Measurements from ENCODE around the gene ABCC8.

ABCC8 gene

GRCh38 chr11:17476317-17477083, at the start of gene ABCC8:
Gene ABCC8, minus strand, starts transcription at chr11:17476845. Its CDS starts 69 bp downstream, at chr11:17476776.
- no CpG with 5 or more reads among the region's 80 CpGs for WGBS (ENCODE audit: insufficient coverage, insufficient read length)
- no peak for DNase-seq (ENCODE audit: low read depth, low spot score)
- Histone ChIP-seq H3K36me3 (ENCODE audit: control insufficient read depth, insufficient read depth, low read length) (no peaks in the 10 kb centered on the region), H3K4me3 (ENCODE audit: low read length) (peak within 1 kb of the TSS; percentile 59), H3K4me1 (ENCODE audit: control insufficient read depth, insufficient read depth, low read length) (peaks cover 8% of the 10 kb centered on the region; the same call in 1 of the 2 replicates), H3K27me3 (ENCODE audit: control insufficient read depth, insufficient read depth, low read length) (peaks cover 33% of the 10 kb centered on the region), H3K9me3 (ENCODE audit: control insufficient read depth, insufficient read depth, low read length) (no peaks in the 10 kb centered on the region), H3K27ac (ENCODE audit: low read length) (no peak within 1 kb of the TSS)

GRCh38 chr11:17526326-17526725, 49.7 kb upstream of the ABCC8 start:
- Histone ChIP-seq H3K4me3 (ENCODE audit: low read length) (no peak overlapping the region), H3K27me3 (ENCODE audit: control insufficient read depth, insufficient read depth, low read length) (no peaks in the 10 kb centered on the region), H3K27ac (ENCODE audit: low read length) (no peak overlapping the region), H3K36me3 (ENCODE audit: control insufficient read depth, insufficient read depth, low read length) (no peaks in the 10 kb centered on the region), H3K4me1 (ENCODE audit: control insufficient read depth, insufficient read depth, low read length) (no peaks in the 10 kb centered on the region), H3K9me3 (ENCODE audit: control insufficient read depth, insufficient read depth, low read length) (no peaks in the 10 kb centered on the region)
- no CpG with 5 or more reads among the region's 13 CpGs for WGBS (ENCODE audit: insufficient coverage, insufficient read length)
- DNase-seq (ENCODE audit: low read depth, low spot score), result no peak

- H3K9me3 ChIP-seq (ENCODE audit: control insufficient read depth, insufficient read depth, low read length), result no peaks in the 10 kb centered on the region
- no CpG with 5 or more reads among the region's 4 CpGs for WGBS (ENCODE audit: insufficient coverage, insufficient read length)
- no peak overlapping the region for H3K4me3 ChIP-seq (ENCODE audit: low read length)
- DNase-seq (ENCODE audit: low read depth, low spot score), result no peak
- no peak overlapping the region for H3K27ac ChIP-seq (ENCODE audit: low read length)
- H3K36me3 ChIP-seq (ENCODE audit: control insufficient read depth, insufficient read depth, low read length), result no peaks in the 10 kb centered on the region
- no peaks in the 10 kb centered on the region for H3K4me1 ChIP-seq (ENCODE audit: control insufficient read depth, insufficient read depth, low read length)
- no peaks in the 10 kb centered on the region for H3K27me3 ChIP-seq (ENCODE audit: control insufficient read depth, insufficient read depth, low read length)
Measured at GRCh38 chr11:17525570-17525969, 48.9 kb upstream of the ABCC8 start.

DNA sequence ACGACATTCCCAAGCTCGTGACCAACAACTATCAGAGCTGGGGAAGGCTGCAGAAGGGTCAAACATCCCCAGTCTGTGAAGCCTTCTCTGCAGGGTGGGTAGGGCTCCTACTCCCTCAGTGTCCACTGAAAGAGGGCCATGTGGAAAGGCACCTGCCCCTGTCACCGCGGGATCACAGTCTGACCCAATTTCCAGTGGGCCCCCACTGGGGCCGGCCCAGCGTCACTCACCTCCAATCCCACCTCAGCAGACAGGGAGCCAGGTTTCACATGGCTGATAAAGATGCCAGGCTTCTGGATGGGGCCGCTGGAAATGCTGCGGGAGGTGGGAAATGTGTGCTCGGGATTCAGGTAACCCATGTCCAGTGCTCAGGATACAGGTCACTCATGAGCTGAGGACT, 47.6 kb upstream of the ABCC8 start:
- Histone ChIP-seq H3K4me3 (ENCODE audit: low read length) (no peak overlapping the region), H3K9me3 (ENCODE audit: control insufficient read depth, insufficient read depth, low read length) (no peaks in the 10 kb centered on the region), H3K27ac (ENCODE audit: low read length) (no peak overlapping the region), H3K4me1 (ENCODE audit: control insufficient read depth, insufficient read depth, low read length) (no peaks in the 10 kb centered on the region), H3K36me3 (ENCODE audit: control insufficient read depth, insufficient read depth, low read length) (no peaks in the 10 kb centered on the region), H3K27me3 (ENCODE audit: control insufficient read depth, insufficient read depth, low read length) (no peaks in the 10 kb centered on the region)
- WGBS (ENCODE audit: insufficient coverage, insufficient read length), result no CpG with 5 or more reads among the region's 9 CpGs
- no peak for DNase-seq (ENCODE audit: low read depth, low spot score)

GRCh38 chr11:17522655-17523054, 46.0 kb upstream of the ABCC8 start:
- DNase-seq (ENCODE audit: low read depth, low spot score), result no peak
- H3K9me3 ChIP-seq (ENCODE audit: control insufficient read depth, insufficient read depth, low read length), result no peaks in the 10 kb centered on the region
- no CpG with 5 or more reads among the region's 17 CpGs for WGBS (ENCODE audit: insufficient coverage, insufficient read length)
- H3K27ac ChIP-seq (ENCODE audit: low read length), result no peak overlapping the region
- H3K4me1 ChIP-seq (ENCODE audit: control insufficient read depth, insufficient read depth, low read length), result peaks cover 2% of the 10 kb centered on the region; the same call in 1 of the 2 replicates
- no peak overlapping the region for H3K4me3 ChIP-seq (ENCODE audit: low read length)
- H3K36me3 ChIP-seq (ENCODE audit: control insufficient read depth, insufficient read depth, low read length), result no peaks in the 10 kb centered on the region
- no peaks in the 10 kb centered on the region for H3K27me3 ChIP-seq (ENCODE audit: control insufficient read depth, insufficient read depth, low read length)

DNA sequence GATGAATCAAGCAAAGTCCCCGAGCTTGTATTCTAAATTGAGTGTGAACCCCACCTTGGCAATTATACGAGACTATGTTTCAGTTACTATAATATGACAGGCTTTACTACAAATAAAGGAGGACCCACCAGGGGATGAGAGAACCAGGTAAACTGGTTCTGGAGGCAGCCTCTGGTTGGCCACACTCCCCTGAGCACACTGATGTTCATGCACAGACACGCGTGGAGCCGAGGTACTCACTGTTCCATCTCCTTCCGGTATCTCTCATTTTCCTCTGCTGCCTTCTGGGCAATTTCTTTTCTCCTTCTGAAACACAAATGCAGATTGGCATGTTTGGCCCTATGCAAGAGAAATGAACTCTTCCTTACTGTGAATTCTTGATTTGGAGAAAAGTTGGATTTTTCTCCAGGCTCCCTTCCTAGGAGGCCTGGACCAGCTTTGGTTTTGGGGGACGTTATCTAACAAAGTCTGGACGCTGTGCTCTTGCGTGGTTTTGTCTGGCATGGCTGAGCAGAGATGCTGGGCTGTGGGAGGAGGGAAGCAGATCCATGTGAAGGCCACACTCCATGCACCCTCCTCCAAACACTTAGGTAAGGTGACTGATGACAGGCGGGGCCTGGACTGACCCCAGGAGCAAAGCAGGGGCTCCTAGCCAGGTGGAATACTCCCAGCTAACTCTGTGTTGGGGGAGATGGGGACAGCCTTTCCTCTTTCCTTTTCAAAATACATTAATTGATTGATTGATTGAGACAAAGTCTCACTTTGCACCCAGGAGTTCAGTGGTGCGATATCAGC, 44.7 kb upstream of the ABCC8 start:
- Histone ChIP-seq H3K27ac (ENCODE audit: low read length) (no peak overlapping the region), H3K4me1 (ENCODE audit: control insufficient read depth, insufficient read depth, low read length) (peaks cover 2% of the 10 kb centered on the region; the same call in 1 of the 2 replicates), H3K27me3 (ENCODE audit: control insufficient read depth, insufficient read depth, low read length) (no peaks in the 10 kb centered on the region), H3K4me3 (ENCODE audit: low read length) (no peak overlapping the region), H3K36me3 (ENCODE audit: control insufficient read depth, insufficient read depth, low read length) (no peaks in the 10 kb centered on the region), H3K9me3 (ENCODE audit: control insufficient read depth, insufficient read depth, low read length) (no peaks in the 10 kb centered on the region)
- DNase-seq (ENCODE audit: low read depth, low spot score), result no peak
- WGBS (ENCODE audit: insufficient coverage, insufficient read length), result no CpG with 5 or more reads among the region's 11 CpGs

GRCh38 chr11:17519061-17519885, 42.6 kb upstream of the ABCC8 start:
- Histone ChIP-seq H3K9me3 (ENCODE audit: control insufficient read depth, insufficient read depth, low read length) (no peaks in the 10 kb centered on the region), H3K27ac (ENCODE audit: low read length) (no peak overlapping the region), H3K27me3 (ENCODE audit: control insufficient read depth, insufficient read depth, low read length) (no peaks in the 10 kb centered on the region), H3K4me1 (ENCODE audit: control insufficient read depth, insufficient read depth, low read length) (peaks cover 2% of the 10 kb centered on the region; the same call in 1 of the 2 replicates), H3K36me3 (ENCODE audit: control insufficient read depth, insufficient read depth, low read length) (no peaks in the 10 kb centered on the region), H3K4me3 (ENCODE audit: low read length) (no peak overlapping the region)
- WGBS (ENCODE audit: insufficient coverage, insufficient read length), result no CpG with 5 or more reads among the region's 7 CpGs
- no peak for DNase-seq (ENCODE audit: low read depth, low spot score)

GRCh38 chr11:17518366-17518765, 41.7 kb upstream of the ABCC8 start:
- Histone ChIP-seq H3K36me3 (ENCODE audit: control insufficient read depth, insufficient read depth, low read length) (no peaks in the 10 kb centered on the region), H3K4me1 (ENCODE audit: control insufficient read depth, insufficient read depth, low read length) (peaks cover 2% of the 10 kb centered on the region; the same call in 1 of the 2 replicates), H3K27ac (ENCODE audit: low read length) (no peak overlapping the region), H3K9me3 (ENCODE audit: control insufficient read depth, insufficient read depth, low read length) (no peaks in the 10 kb centered on the region), H3K4me3 (ENCODE audit: low read length) (no peak overlapping the region), H3K27me3 (ENCODE audit: control insufficient read depth, insufficient read depth, low read length) (no peaks in the 10 kb centered on the region)
- no peak for DNase-seq (ENCODE audit: low read depth, low spot score)
- WGBS (ENCODE audit: insufficient coverage, insufficient read length), result no CpG with 5 or more reads among the region's 2 CpGs

DNA sequence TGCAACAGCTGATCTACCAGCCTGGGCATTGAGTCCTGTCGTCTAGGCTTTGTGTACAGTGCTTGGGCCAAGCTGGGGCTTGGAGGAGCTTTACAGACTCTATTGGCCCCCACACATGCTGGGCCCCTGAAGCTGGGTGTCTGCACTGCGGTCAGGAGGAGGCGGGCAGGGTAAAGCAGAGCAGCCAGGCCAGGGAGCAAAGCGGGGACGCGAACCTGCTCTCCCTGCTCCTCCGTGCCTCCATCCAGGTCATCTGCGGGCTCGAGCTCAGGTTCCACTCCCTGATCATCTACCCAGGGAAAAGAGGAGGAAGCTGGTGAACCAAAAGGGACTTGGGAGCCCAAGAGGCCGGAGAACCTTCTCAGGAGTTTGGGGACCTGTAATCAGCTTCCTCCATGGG, 40.5 kb upstream of the ABCC8 start:
- H3K4me3 ChIP-seq (ENCODE audit: low read length), result no peak overlapping the region
- no peaks in the 10 kb centered on the region for H3K36me3 ChIP-seq (ENCODE audit: control insufficient read depth, insufficient read depth, low read length)
- H3K27ac ChIP-seq (ENCODE audit: low read length), result no peak overlapping the region
- H3K27me3 ChIP-seq (ENCODE audit: control insufficient read depth, insufficient read depth, low read length), result no peaks in the 10 kb centered on the region
- no CpG with 5 or more reads among the region's 10 CpGs for WGBS (ENCODE audit: insufficient coverage, insufficient read length)
- no peak for DNase-seq (ENCODE audit: low read depth, low spot score)
- no peaks in the 10 kb centered on the region for H3K9me3 ChIP-seq (ENCODE audit: control insufficient read depth, insufficient read depth, low read length)
- H3K4me1 ChIP-seq (ENCODE audit: control insufficient read depth, insufficient read depth, low read length), result peaks cover 2% of the 10 kb centered on the region; the same call in 1 of the 2 replicates

- no peaks in the 10 kb centered on the region for H3K9me3 ChIP-seq (ENCODE audit: control insufficient read depth, insufficient read depth, low read length)
- no peak overlapping the region for H3K4me3 ChIP-seq (ENCODE audit: low read length)
- no peaks in the 10 kb centered on the region for H3K36me3 ChIP-seq (ENCODE audit: control insufficient read depth, insufficient read depth, low read length)
- no peak for DNase-seq (ENCODE audit: low read depth, low spot score)
- H3K4me1 ChIP-seq (ENCODE audit: control insufficient read depth, insufficient read depth, low read length), result peaks cover 2% of the 10 kb centered on the region; the same call in 1 of the 2 replicates
- no peak overlapping the region for H3K27ac ChIP-seq (ENCODE audit: low read length)
- no CpG with 5 or more reads among the region's 7 CpGs for WGBS (ENCODE audit: insufficient coverage, insufficient read length)
- no peaks in the 10 kb centered on the region for H3K27me3 ChIP-seq (ENCODE audit: control insufficient read depth, insufficient read depth, low read length)
Measured at GRCh38 chr11:17516551-17517150, 40.0 kb upstream of the ABCC8 start.
